HG03108 (cell line): Measurements from ENCODE around the gene CMTM2.
"Not testable (repeated sequence)": the region's sequence is repeated elsewhere in the genome, so short reads cannot be mapped to it uniquely, and the experiment has no call there.

ENCODE experiments used
- ATAC-seq: cut with Tn5 transposase; IDR thresholded peaks from one replicate; pipeline ENCODE4 v1.9.1; 2021; ENCODE audit warnings: moderate library complexity; ENCODE audit not compliant: unreplicated experiment

The CMTM2 gene

GRCh38 chr16:66580605-66581209 is 1.4 kb downstream of the CMTM2 start:
- no peak for ATAC-seq

GRCh38 chr16:66581246-66581952 is 2.1 kb downstream of the CMTM2 start:
- ATAC-seq, result no peak

GRCh38 chr16:66585481-66586239 is 6.4 kb downstream of the CMTM2 start:
- ATAC-seq, result no peak

- no peak for ATAC-seq
Measured at GRCh38 chr16:66587881-66588600, 8.8 kb downstream of the CMTM2 start.

GRCh38 chr16:66588981-66589713 is 9.9 kb downstream of the CMTM2 start:
- peak; percentile 89 for ATAC-seq

GRCh38 chr16:66590322-66590721 is 11.1 kb downstream of the CMTM2 start:
- no peak for ATAC-seq

- ATAC-seq, result no peak
Measured at GRCh38 chr16:66591018-66591417, 11.8 kb downstream of the CMTM2 start.

- no peak for ATAC-seq
Measured at GRCh38 chr16:66592241-66592640, 13.0 kb downstream of the CMTM2 start.

GRCh38 chr16:66592814-66593213 is 13.6 kb downstream of the CMTM2 start:
- ATAC-seq, result no peak

GRCh38 chr16:66594739-66595138 is 15.5 kb downstream of the CMTM2 start:
- ATAC-seq, result no peak

- ATAC-seq, result not testable (repeated sequence)
Measured at GRCh38 chr16:66596559-66596958, 17.3 kb downstream of the CMTM2 start.

- ATAC-seq, result no peak
Measured at GRCh38 chr16:66596986-66597848, 18.0 kb downstream of the CMTM2 start.

- ATAC-seq, result no peak
Measured at GRCh38 chr16:66598111-66598510, 18.8 kb downstream of the CMTM2 start.

- ATAC-seq, result no peak
Measured at GRCh38 chr16:66599726-66600125, 20.5 kb downstream of the CMTM2 start.

- ATAC-seq, result no peak
Measured at GRCh38 chr16:66600477-66600876, 21.2 kb downstream of the CMTM2 start.

GRCh38 chr16:66601471-66601870 is 22.2 kb downstream of the CMTM2 start:
- ATAC-seq, result no peak

GRCh38 chr16:66603537-66604375 is 24.5 kb downstream of the CMTM2 start:
- ATAC-seq, result no peak

GRCh38 chr16:66604376-66605176 is 25.3 kb downstream of the CMTM2 start, which contains the start of gene CMTM3:
TSS of gene CMTM3 (plus strand) at chr16:66604704. CDS start at chr16:66604806, 102 bp downstream.
- peak; percentile 33 for ATAC-seq
